ENCODE results near the gene SEPTIN2. TPM values are rescaled to one million over a fixed set of nuclear protein-coding genes. Genes with fewer than 3 reads are reported as not detected.
A peak's percentile ranks its signal among the peaks of the same experiment; 100 is the strongest.
"Not testable (repeated sequence)": the region's sequence is repeated elsewhere in the genome, so short reads cannot be mapped to it uniquely, and the experiment has no call there.

Gene SEPTIN2
- total RNA-seq, 1 donor from 2014 or later, result 552 TPM

DNA sequence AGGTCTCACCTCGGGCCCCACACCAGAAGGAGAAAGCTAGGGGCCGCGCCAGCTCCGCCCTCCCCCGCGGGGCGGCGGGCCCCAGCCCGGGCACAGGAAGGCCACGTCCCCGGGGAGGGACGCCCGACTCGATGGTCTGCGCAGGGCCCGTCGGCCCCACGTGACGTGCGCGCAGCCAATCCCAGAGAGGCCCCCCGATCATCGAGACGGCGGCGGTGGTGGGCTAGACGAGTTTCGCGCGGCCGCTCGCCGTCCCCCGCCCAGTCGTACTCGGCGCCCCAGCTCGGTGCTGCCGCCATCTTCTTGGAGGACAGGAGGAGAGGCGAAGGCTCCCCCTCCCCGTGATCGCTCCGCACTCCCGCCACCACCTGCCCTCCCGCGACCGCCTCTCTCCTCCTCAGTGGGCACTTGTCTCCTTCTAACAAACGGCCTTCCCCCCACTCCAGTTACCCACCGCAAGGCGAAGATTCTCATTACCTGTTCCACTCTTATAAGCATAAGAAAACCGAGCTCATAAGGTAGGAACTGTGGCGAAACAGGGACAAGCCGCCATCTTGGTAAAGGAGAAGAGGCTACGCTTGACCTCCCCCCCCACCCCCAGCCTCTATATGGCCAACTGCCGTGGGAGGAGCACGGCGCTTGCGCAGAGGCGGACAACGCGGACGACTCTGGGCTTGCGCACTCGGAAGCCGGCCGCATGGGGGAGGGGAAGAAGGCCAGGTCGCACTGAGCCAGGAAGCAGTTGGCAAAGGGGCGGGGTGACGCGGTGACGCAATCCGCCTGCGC is 439 bp upstream of the SEPTIN2 start, which contains the start of gene HDLBP:
Gene HDLBP, minus strand, starts transcription at position 580 of the 786 bp plus-strand sequence. CDS start 48,803 bp downstream, outside the sequence.
- FAIRE-seq (no peak), DNase-seq (ENCODE audit: low read depth) (peak; percentile 93)
- Histone ChIP-seq H3K27ac (ENCODE audit: low read depth, low read length) (peak within 1 kb of the TSS; percentile 100), H4K20me1 (ENCODE audit: insufficient read depth, low read length) (peaks cover 62% of the 10 kb centered on the region), H3K4me1 (ENCODE audit: insufficient read depth, low read length) (peaks cover 50% of the 10 kb centered on the region), H3K9me3 (ENCODE audit: insufficient read depth, low read depth, low read length) (no peaks in the 10 kb centered on the region), H3K36me3 (ENCODE audit: insufficient read depth, low read length) (peaks cover 6% of the 10 kb centered on the region), H3K79me2 (ENCODE audit: insufficient read depth, low read length) (peaks cover 93% of the 10 kb centered on the region), H3K27me3 (ENCODE audit: insufficient read depth, low read length) (no peaks in the 10 kb centered on the region), H3K4me2 (ENCODE audit: low read length) (peak within 1 kb of the TSS; percentile 98), H2AFZ (ENCODE audit: low read depth, low read length) (peak within 1 kb of the TSS; percentile 87), H3K9ac (ENCODE audit: low read length) (peak within 1 kb of the TSS; percentile 100), H3K4me3 (ENCODE audit: insufficient read depth, low read depth, low read length) (peak within 1 kb of the TSS; percentile 98)
- H3K27ac Mint-ChIP-seq (ENCODE audit: unreplicated experiment), result peak within 1 kb of the TSS; percentile 100
- TF ChIP-seq EZH2 (IDR thresholded peaks at IDR 0.05; ENCODE audit: insufficient read depth, low read length), result no peak
- TF ChIP-seq, protein P1, sequence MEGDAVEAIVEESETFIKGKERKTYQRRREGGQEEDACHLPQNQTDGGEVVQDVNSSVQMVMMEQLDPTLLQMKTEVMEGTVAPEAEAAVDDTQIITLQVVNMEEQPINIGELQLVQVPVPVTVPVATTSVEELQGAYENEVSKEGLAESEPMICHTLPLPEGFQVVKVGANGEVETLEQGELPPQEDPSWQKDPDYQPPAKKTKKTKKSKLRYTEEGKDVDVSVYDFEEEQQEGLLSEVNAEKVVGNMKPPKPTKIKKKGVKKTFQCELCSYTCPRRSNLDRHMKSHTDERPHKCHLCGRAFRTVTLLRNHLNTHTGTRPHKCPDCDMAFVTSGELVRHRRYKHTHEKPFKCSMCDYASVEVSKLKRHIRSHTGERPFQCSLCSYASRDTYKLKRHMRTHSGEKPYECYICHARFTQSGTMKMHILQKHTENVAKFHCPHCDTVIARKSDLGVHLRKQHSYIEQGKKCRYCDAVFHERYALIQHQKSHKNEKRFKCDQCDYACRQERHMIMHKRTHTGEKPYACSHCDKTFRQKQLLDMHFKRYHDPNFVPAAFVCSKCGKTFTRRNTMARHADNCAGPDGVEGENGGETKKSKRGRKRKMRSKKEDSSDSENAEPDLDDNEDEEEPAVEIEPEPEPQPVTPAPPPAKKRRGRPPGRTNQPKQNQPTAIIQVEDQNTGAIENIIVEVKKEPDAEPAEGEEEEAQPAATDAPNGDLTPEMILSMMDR (IDR thresholded peaks at IDR 0.05; ENCODE audit: insufficient read depth, low read depth, low read length), result no peak
- peaks cover 43% of the 10 kb centered on the region for H3K4me1 Mint-ChIP-seq (ENCODE audit: low read depth, unreplicated experiment)
- peaks cover 2% of the 10 kb centered on the region for H3K36me3 Mint-ChIP-seq (ENCODE audit: low read depth, unreplicated experiment)
- no peaks in the 10 kb centered on the region for H3K9me3 Mint-ChIP-seq (ENCODE audit: unreplicated experiment)
- peak within 1 kb of the TSS; percentile 98 for H3K4me3 Mint-ChIP-seq (ENCODE audit: unreplicated experiment)
- H3K27me3 Mint-ChIP-seq (ENCODE audit: low read depth, unreplicated experiment), result no peaks in the 10 kb centered on the region

DNA sequence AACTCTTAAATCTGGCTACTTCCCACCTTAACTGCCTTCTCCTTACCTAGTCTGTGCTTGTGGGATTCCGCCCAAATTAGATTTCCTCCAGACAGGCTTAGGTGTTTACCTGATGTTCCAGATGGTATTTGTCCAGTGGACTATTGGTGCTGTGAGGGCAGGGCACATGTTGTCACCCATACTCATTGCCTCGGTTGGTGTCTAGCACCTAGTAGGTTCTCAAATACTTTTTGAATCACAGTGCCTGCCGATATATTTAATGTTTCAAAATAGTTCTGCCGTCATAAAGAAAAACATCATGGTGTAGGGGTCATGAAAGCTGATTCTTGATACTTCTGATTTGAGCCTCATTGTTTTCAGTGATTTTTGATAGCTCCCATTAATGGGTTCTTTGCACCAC is 1.1 kb downstream of the SEPTIN2 start:
- TF ChIP-seq, protein P1 (IDR thresholded peaks at IDR 0.05; ENCODE audit: insufficient read depth, low read depth, low read length), result no peak
- no peak for TF ChIP-seq EZH2 (IDR thresholded peaks at IDR 0.05; ENCODE audit: insufficient read depth, low read length)
- Histone ChIP-seq H3K79me2 (ENCODE audit: insufficient read depth, low read length) (peaks cover 93% of the 10 kb centered on the region), H3K4me2 (ENCODE audit: low read length) (peak overlapping the region; percentile 98), H3K9ac (ENCODE audit: low read length) (peak overlapping the region; percentile 100), H3K36me3 (ENCODE audit: insufficient read depth, low read length) (peaks cover 6% of the 10 kb centered on the region), H3K4me1 (ENCODE audit: insufficient read depth, low read length) (peaks cover 48% of the 10 kb centered on the region), H2AFZ (ENCODE audit: low read depth, low read length) (no peak overlapping the region), H3K27ac (ENCODE audit: low read depth, low read length) (peak overlapping the region; percentile 100), H3K4me3 (ENCODE audit: insufficient read depth, low read depth, low read length) (peak overlapping the region; percentile 97), H3K27me3 (ENCODE audit: insufficient read depth, low read length) (no peaks in the 10 kb centered on the region), H4K20me1 (ENCODE audit: insufficient read depth, low read length) (peaks cover 64% of the 10 kb centered on the region), H3K9me3 (ENCODE audit: insufficient read depth, low read depth, low read length) (no peaks in the 10 kb centered on the region)
- Mint-ChIP-seq H3K9me3 (ENCODE audit: unreplicated experiment) (no peaks in the 10 kb centered on the region), H3K27me3 (ENCODE audit: low read depth, unreplicated experiment) (no peaks in the 10 kb centered on the region), H3K4me3 (ENCODE audit: unreplicated experiment) (peak overlapping the region; percentile 98), H3K36me3 (ENCODE audit: low read depth, unreplicated experiment) (peaks cover 2% of the 10 kb centered on the region), H3K4me1 (ENCODE audit: low read depth, unreplicated experiment) (peaks cover 43% of the 10 kb centered on the region), H3K27ac (ENCODE audit: unreplicated experiment) (peak overlapping the region; percentile 85)
- no peak for FAIRE-seq
- DNase-seq (ENCODE audit: low read depth), result no peak

DNA sequence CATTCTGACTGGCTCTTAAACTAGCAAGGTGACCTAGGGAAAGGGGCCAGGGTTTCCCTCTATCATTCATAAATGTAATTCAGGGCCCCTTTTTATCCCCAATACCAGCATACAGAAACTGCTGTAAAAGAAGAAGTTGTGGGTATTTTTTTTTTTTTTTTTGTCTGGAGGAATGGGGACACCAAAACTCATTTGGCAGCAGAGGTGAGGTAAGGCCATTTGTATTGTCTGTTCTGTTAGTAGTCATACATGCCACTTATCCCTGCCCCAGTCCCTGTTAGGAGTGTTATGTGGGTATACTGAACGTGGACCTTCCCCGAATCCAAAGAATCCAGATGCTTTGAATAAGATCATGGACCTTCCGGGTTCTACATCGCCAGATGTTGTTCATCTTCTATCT is 1.7 kb downstream of the SEPTIN2 start:
- H3K4me1 Mint-ChIP-seq (ENCODE audit: low read depth, unreplicated experiment), result peaks cover 43% of the 10 kb centered on the region
- peak overlapping the region; percentile 97 for H3K4me3 ChIP-seq (ENCODE audit: insufficient read depth, low read depth, low read length)
- no peaks in the 10 kb centered on the region for H3K27me3 ChIP-seq (ENCODE audit: insufficient read depth, low read length)
- TF ChIP-seq, protein P1 (IDR thresholded peaks at IDR 0.05; ENCODE audit: insufficient read depth, low read depth, low read length), result no peak
- TF ChIP-seq EZH2 (IDR thresholded peaks at IDR 0.05; ENCODE audit: insufficient read depth, low read length), result no peak
- H3K9me3 ChIP-seq (ENCODE audit: insufficient read depth, low read depth, low read length), result no peaks in the 10 kb centered on the region
- H3K4me1 ChIP-seq (ENCODE audit: insufficient read depth, low read length), result peaks cover 43% of the 10 kb centered on the region
- peak overlapping the region; percentile 98 for H3K4me3 Mint-ChIP-seq (ENCODE audit: unreplicated experiment)
- no peaks in the 10 kb centered on the region for H3K9me3 Mint-ChIP-seq (ENCODE audit: unreplicated experiment)
- H3K4me2 ChIP-seq (ENCODE audit: low read length), result peak overlapping the region; percentile 98
- H3K79me2 ChIP-seq (ENCODE audit: insufficient read depth, low read length), result peaks cover 93% of the 10 kb centered on the region
- peak overlapping the region; percentile 100 for H3K27ac ChIP-seq (ENCODE audit: low read depth, low read length)
- peaks cover 67% of the 10 kb centered on the region for H4K20me1 ChIP-seq (ENCODE audit: insufficient read depth, low read length)
- FAIRE-seq (no peak), DNase-seq (ENCODE audit: low read depth) (no peak)
- H2AFZ ChIP-seq (ENCODE audit: low read depth, low read length), result no peak overlapping the region
- no peak overlapping the region for H3K27ac Mint-ChIP-seq (ENCODE audit: unreplicated experiment)
- H3K27me3 Mint-ChIP-seq (ENCODE audit: low read depth, unreplicated experiment), result no peaks in the 10 kb centered on the region
- H3K36me3 ChIP-seq (ENCODE audit: insufficient read depth, low read length), result peaks cover 6% of the 10 kb centered on the region
- peaks cover 2% of the 10 kb centered on the region for H3K36me3 Mint-ChIP-seq (ENCODE audit: low read depth, unreplicated experiment)
- H3K9ac ChIP-seq (ENCODE audit: low read length), result peak overlapping the region; percentile 100

DNA sequence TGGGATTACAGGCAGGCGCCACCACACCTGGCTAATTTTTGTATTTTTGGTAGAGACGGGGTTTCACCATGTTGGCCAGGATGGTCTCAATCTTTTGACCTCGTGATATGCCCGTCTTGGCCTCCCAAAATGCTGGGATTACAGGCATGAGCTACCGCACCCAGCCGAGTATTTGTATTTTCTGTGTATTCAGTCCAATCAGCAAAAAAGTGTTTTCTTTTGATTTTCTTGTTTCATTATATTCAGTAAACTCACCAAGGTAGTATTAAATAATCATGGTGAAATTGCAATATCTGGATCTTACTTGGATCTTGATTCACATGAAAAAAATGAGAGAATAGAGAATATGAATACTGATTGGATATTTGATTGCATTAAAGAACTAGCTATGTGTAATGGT is 3.1 kb downstream of the SEPTIN2 start:
- H3K9ac ChIP-seq (ENCODE audit: low read length); H3K4me3 ChIP-seq (ENCODE audit: insufficient read depth, low read depth, low read length); H3K36me3 ChIP-seq (ENCODE audit: insufficient read depth, low read length); H3K27ac ChIP-seq (ENCODE audit: low read depth, low read length); H3K27ac Mint-ChIP-seq (ENCODE audit: unreplicated experiment); H3K9me3 Mint-ChIP-seq (ENCODE audit: unreplicated experiment); H3K27me3 Mint-ChIP-seq (ENCODE audit: low read depth, unreplicated experiment); H3K36me3 Mint-ChIP-seq (ENCODE audit: low read depth, unreplicated experiment); DNase-seq (ENCODE audit: low read depth); H2AFZ ChIP-seq (ENCODE audit: low read depth, low read length); H3K27me3 ChIP-seq (ENCODE audit: insufficient read depth, low read length); FAIRE-seq; H3K9me3 ChIP-seq (ENCODE audit: insufficient read depth, low read depth, low read length): not testable (repeated sequence)
- peaks cover 93% of the 10 kb centered on the region for H3K79me2 ChIP-seq (ENCODE audit: insufficient read depth, low read length)
- Mint-ChIP-seq H3K4me3 (ENCODE audit: unreplicated experiment) (peak overlapping the region; percentile 98), H3K4me1 (ENCODE audit: low read depth, unreplicated experiment) (peaks cover 42% of the 10 kb centered on the region)
- H4K20me1 ChIP-seq (ENCODE audit: insufficient read depth, low read length), result peaks cover 77% of the 10 kb centered on the region
- peak overlapping the region; percentile 98 for H3K4me2 ChIP-seq (ENCODE audit: low read length)
- peaks cover 31% of the 10 kb centered on the region for H3K4me1 ChIP-seq (ENCODE audit: insufficient read depth, low read length)

All from astrocyte (in vitro differentiated cells and primary cell).